Measurements from ENCODE around the gene CAT.

CAT gene

GRCh38 chr11:34510218-34510617 is 71.5 kb downstream of the CAT start:
- Histone ChIP-seq H3K4me1 (ENCODE audit: control insufficient read depth, insufficient read depth, low read length) (no peaks in the 10 kb centered on the region), H3K36me3 (ENCODE audit: control insufficient read depth, insufficient read depth, low read length) (no peaks in the 10 kb centered on the region), H3K27me3 (ENCODE audit: control insufficient read depth, insufficient read depth, low read length) (no peaks in the 10 kb centered on the region), H3K9ac (ENCODE audit: low read length) (no peak overlapping the region), H3K27ac (ENCODE audit: low read depth, low read length) (no peak overlapping the region), H3K4me3 (ENCODE audit: low read length) (no peak overlapping the region)

GRCh38 chr11:34510673-34511072 is 71.9 kb downstream of the CAT start:
- Histone ChIP-seq H3K4me1 (ENCODE audit: control insufficient read depth, insufficient read depth, low read length) (no peaks in the 10 kb centered on the region), H3K4me3 (ENCODE audit: low read length) (no peak overlapping the region), H3K27ac (ENCODE audit: low read depth, low read length) (no peak overlapping the region), H3K27me3 (ENCODE audit: control insufficient read depth, insufficient read depth, low read length) (no peaks in the 10 kb centered on the region), H3K9ac (ENCODE audit: low read length) (no peak overlapping the region), H3K36me3 (ENCODE audit: control insufficient read depth, insufficient read depth, low read length) (no peaks in the 10 kb centered on the region)

- no peak overlapping the region for H3K4me3 ChIP-seq (ENCODE audit: low read length)
- no peaks in the 10 kb centered on the region for H3K27me3 ChIP-seq (ENCODE audit: control insufficient read depth, insufficient read depth, low read length)
- no peaks in the 10 kb centered on the region for H3K4me1 ChIP-seq (ENCODE audit: control insufficient read depth, insufficient read depth, low read length)
- H3K36me3 ChIP-seq (ENCODE audit: control insufficient read depth, insufficient read depth, low read length) = no peaks in the 10 kb centered on the region
- no peak overlapping the region for H3K27ac ChIP-seq (ENCODE audit: low read depth, low read length)
- no peak overlapping the region for H3K9ac ChIP-seq (ENCODE audit: low read length)
These were observed 74.3 kb downstream of the CAT start for GRCh38 chr11:34512840-34513681.

- Histone ChIP-seq H3K4me3 (ENCODE audit: low read length) (no peak within 1 kb of the TSS), H3K9ac (ENCODE audit: low read length) (no peak within 1 kb of the TSS), H3K36me3 (ENCODE audit: control insufficient read depth, insufficient read depth, low read length) (no peaks in the 10 kb centered on the region), H3K4me1 (ENCODE audit: control insufficient read depth, insufficient read depth, low read length) (no peaks in the 10 kb centered on the region), H3K27ac (ENCODE audit: low read depth, low read length) (no peak within 1 kb of the TSS), H3K27me3 (ENCODE audit: control insufficient read depth, insufficient read depth, low read length) (no peaks in the 10 kb centered on the region)
These were observed 75.1 kb downstream of the CAT start, which contains the start of gene ELF5 for GRCh38 chr11:34513682-34514449. ELF5 (minus strand) TSS chr11:34513794; CDS start chr11:34505749, 8,045 bp downstream.

GRCh38 chr11:34514597-34514996 is 75.9 kb downstream of the CAT start:
- Histone ChIP-seq H3K36me3 (ENCODE audit: control insufficient read depth, insufficient read depth, low read length) (no peaks in the 10 kb centered on the region), H3K9ac (ENCODE audit: low read length) (no peak overlapping the region), H3K27me3 (ENCODE audit: control insufficient read depth, insufficient read depth, low read length) (no peaks in the 10 kb centered on the region), H3K4me1 (ENCODE audit: control insufficient read depth, insufficient read depth, low read length) (no peaks in the 10 kb centered on the region), H3K4me3 (ENCODE audit: low read length) (no peak overlapping the region), H3K27ac (ENCODE audit: low read depth, low read length) (no peak overlapping the region)

GRCh38 chr11:34516247-34517040 is 77.7 kb downstream of the CAT start:
- no peaks in the 10 kb centered on the region for H3K36me3 ChIP-seq (ENCODE audit: control insufficient read depth, insufficient read depth, low read length)
- H3K4me3 ChIP-seq (ENCODE audit: low read length) = no peak overlapping the region
- no peak overlapping the region for H3K27ac ChIP-seq (ENCODE audit: low read depth, low read length)
- no peak overlapping the region for H3K9ac ChIP-seq (ENCODE audit: low read length)
- H3K27me3 ChIP-seq (ENCODE audit: control insufficient read depth, insufficient read depth, low read length) = no peaks in the 10 kb centered on the region
- no peaks in the 10 kb centered on the region for H3K4me1 ChIP-seq (ENCODE audit: control insufficient read depth, insufficient read depth, low read length)

- no peak overlapping the region for H3K4me3 ChIP-seq (ENCODE audit: low read length)
- H3K9ac ChIP-seq (ENCODE audit: low read length) = no peak overlapping the region
- H3K27ac ChIP-seq (ENCODE audit: low read depth, low read length) = no peak overlapping the region
- H3K27me3 ChIP-seq (ENCODE audit: control insufficient read depth, insufficient read depth, low read length) = no peaks in the 10 kb centered on the region
- H3K4me1 ChIP-seq (ENCODE audit: control insufficient read depth, insufficient read depth, low read length) = no peaks in the 10 kb centered on the region
- H3K36me3 ChIP-seq (ENCODE audit: control insufficient read depth, insufficient read depth, low read length) = no peaks in the 10 kb centered on the region
These were observed 81.0 kb downstream of the CAT start for GRCh38 chr11:34519595-34520235.

GRCh38 chr11:34521265-34521664 is 82.5 kb downstream of the CAT start:
- Histone ChIP-seq H3K36me3 (ENCODE audit: control insufficient read depth, insufficient read depth, low read length) (no peaks in the 10 kb centered on the region), H3K9ac (ENCODE audit: low read length) (no peak overlapping the region), H3K4me1 (ENCODE audit: control insufficient read depth, insufficient read depth, low read length) (no peaks in the 10 kb centered on the region), H3K27me3 (ENCODE audit: control insufficient read depth, insufficient read depth, low read length) (no peaks in the 10 kb centered on the region), H3K4me3 (ENCODE audit: low read length) (no peak overlapping the region), H3K27ac (ENCODE audit: low read depth, low read length) (no peak overlapping the region)
